Brain microvascular endothelial cell (primary cell): ENCODE data around the gene VGLL4.
"Not testable (repeated sequence)": the region's sequence is repeated elsewhere in the genome, so short reads cannot be mapped to it uniquely, and the experiment has no call there.

Source experiments
- DNase-seq: peaks from one replicate; pipeline ENCODE4 v3.0.0-alpha.2; 2020
- H3K27ac ChIP-seq: fragments of 250-450 bp; sonication (Bioruptor Pico); 2 replicates; pipeline ENCODE4 v1.5.1; 2020; ENCODE audit warnings: mild to moderate bottlenecking, moderate library complexity
- H3K27me3 ChIP-seq: fragments of 250-450 bp; sonication (Bioruptor Pico); replicated peaks from 2 replicates; pipeline ENCODE4 v1.5.1; 2020; ENCODE audit warnings: mild to moderate bottlenecking
- H3K36me3 ChIP-seq: fragments of 250-450 bp; sonication (Bioruptor Pico); replicated peaks from 2 replicates; pipeline ENCODE4 v1.5.1; 2020; ENCODE audit warnings: mild to moderate bottlenecking
- H3K4me3 ChIP-seq: 2 replicates; pipeline ENCODE4 v1.5.1; 2011; ENCODE audit warnings: low read depth, mild to moderate bottlenecking, control low read depth, low read length, moderate library complexity
- CTCF ChIP-seq: IDR thresholded peaks from 2 replicates; pipeline ENCODE4 v1.5.1; 2011; ENCODE audit warnings: low read depth, mild to moderate bottlenecking, moderate library complexity, low read length, control low read depth, inconsistent platforms; ENCODE audit errors: missing control alignments
- in situ Hi-C: cut with HindIII; loops from 2 replicates; pipeline ENCODE4 v1.10.0; 2017; ENCODE audit warnings: low sequenced_read_pairs, low pct_ligation_motif_present

The VGLL4 gene

GRCh38 chr3:11514191-11514821, 129.4 kb downstream of the VGLL4 start:
- no peaks in the 10 kb centered on the region for H3K27me3 ChIP-seq
- peak overlapping the region; percentile 92 for H3K27ac ChIP-seq
- no peak for TF ChIP-seq CTCF
- H3K4me3 ChIP-seq, result no peak overlapping the region
- DNase-seq, result peak; percentile 91
- H3K36me3 ChIP-seq, result no peaks in the 10 kb centered on the region
- in situ Hi-C loops, result no loop called here

GRCh38 chr3:11513817-11514135, 129.9 kb downstream of the VGLL4 start:
- TF ChIP-seq CTCF, result no peak
- Histone ChIP-seq H3K4me3 (no peak overlapping the region), H3K36me3 (no peaks in the 10 kb centered on the region), H3K27ac (peak overlapping the region; percentile 92), H3K27me3 (no peaks in the 10 kb centered on the region)
- in situ Hi-C loops, result no loop called here
- no peak for DNase-seq

GRCh38 chr3:11513125-11513816, 130.4 kb downstream of the VGLL4 start:
- H3K27me3 ChIP-seq, DNase-seq, H3K4me3 ChIP-seq, in situ Hi-C loops, H3K36me3 ChIP-seq: not testable (repeated sequence)
- peak overlapping the region; percentile 92 for H3K27ac ChIP-seq

GRCh38 chr3:11511606-11512005, 132.1 kb downstream of the VGLL4 start:
- in situ Hi-C loops, H3K36me3 ChIP-seq, H3K4me3 ChIP-seq, H3K27me3 ChIP-seq, H3K27ac ChIP-seq, DNase-seq: not testable (repeated sequence)

- H3K27ac ChIP-seq, result peak overlapping the region; percentile 74
- no peak overlapping the region for H3K4me3 ChIP-seq
- no peaks in the 10 kb centered on the region for H3K36me3 ChIP-seq
- no peak for DNase-seq
- H3K27me3 ChIP-seq, result no peaks in the 10 kb centered on the region
- in situ Hi-C loops, result no loop called here
- no peak for TF ChIP-seq CTCF
Observed at GRCh38 chr3:11510356-11510755, 133.4 kb downstream of the VGLL4 start.

GRCh38 chr3:11510001-11510340, 133.7 kb downstream of the VGLL4 start:
- Histone ChIP-seq H3K27ac (peak overlapping the region; percentile 74), H3K4me3 (no peak overlapping the region), H3K27me3 (no peaks in the 10 kb centered on the region), H3K36me3 (no peaks in the 10 kb centered on the region)
- in situ Hi-C loops, result no loop called here
- DNase-seq, result no peak
- TF ChIP-seq CTCF, result no peak
